HG03571 (cell line): ENCODE measurements around the gene STIM2.

Source experiments
- ATAC-seq: cut with Tn5 transposase; IDR thresholded peaks from one replicate; pipeline ENCODE4 v1.9.1; 2021; ENCODE audit not compliant: unreplicated experiment

STIM2 gene

GRCh38 chr4:26999689-27000088 is 139.0 kb downstream of the STIM2 start:
- ATAC-seq, result no peak

GRCh38 chr4:27000122-27000521 is 139.5 kb downstream of the STIM2 start:
- ATAC-seq, result no peak

GRCh38 chr4:27000820-27001219 is 140.2 kb downstream of the STIM2 start:
- ATAC-seq, result peak; percentile 86

- no peak for ATAC-seq
Observed at GRCh38 chr4:27001398-27002164, 140.9 kb downstream of the STIM2 start.

GRCh38 chr4:27003642-27004113 is 143.0 kb downstream of the STIM2 start:
- no peak for ATAC-seq

- ATAC-seq, result no peak
Observed at GRCh38 chr4:27005501-27005900, 144.9 kb downstream of the STIM2 start.

- no peak for ATAC-seq
Observed at GRCh38 chr4:27005905-27006590, 145.4 kb downstream of the STIM2 start.

- ATAC-seq, result no peak
Observed at GRCh38 chr4:27006646-27007045, 146.0 kb downstream of the STIM2 start.

- no peak for ATAC-seq
Observed at GRCh38 chr4:27007507-27007906, 146.9 kb downstream of the STIM2 start.

GRCh38 chr4:27008679-27009078 is 148.0 kb downstream of the STIM2 start:
- no peak for ATAC-seq

- ATAC-seq, result no peak
Observed at GRCh38 chr4:27009539-27009938, 148.9 kb downstream of the STIM2 start.

- ATAC-seq, result peak; percentile 60
Observed at GRCh38 chr4:27010334-27010940, 149.8 kb downstream of the STIM2 start.

GRCh38 chr4:27011401-27011800 is 150.8 kb downstream of the STIM2 start:
- ATAC-seq, result no peak

GRCh38 chr4:27013012-27013411 is 152.4 kb downstream of the STIM2 start:
- no peak for ATAC-seq

- ATAC-seq, result no peak
Observed at GRCh38 chr4:27016551-27016950, 155.9 kb downstream of the STIM2 start.

- no peak for ATAC-seq
Observed at GRCh38 chr4:27017623-27018022, 157.0 kb downstream of the STIM2 start.

- ATAC-seq, result no peak
Observed at GRCh38 chr4:27018076-27018475, 157.4 kb downstream of the STIM2 start.

- no peak for ATAC-seq
Observed at GRCh38 chr4:27018910-27019309, 158.3 kb downstream of the STIM2 start.

- no peak for ATAC-seq
Observed at GRCh38 chr4:27019766-27020165, 159.1 kb downstream of the STIM2 start.

GRCh38 chr4:27020203-27020602 is 159.6 kb downstream of the STIM2 start:
- peak; percentile 58 for ATAC-seq

- ATAC-seq, result no peak
Observed at GRCh38 chr4:27020603-27021002, 160.0 kb downstream of the STIM2 start.

- ATAC-seq, result no peak
Observed at GRCh38 chr4:27022963-27023362, 162.3 kb downstream of the STIM2 start.
